K562 (cell line): Measurements from ENCODE around the gene CUL9. TPM values are rescaled to one million over a fixed set of nuclear protein-coding genes. Genes with fewer than 3 reads are reported as not detected.

Experiments used
- ATAC-seq: fragments of 200-7000 bp; cut with Tn5 transposase; 3 replicates; pipeline ENCODE4 v1.9.1; 2020; ENCODE audit warnings: moderate library complexity
- BruUV-seq: library from RNA; stranded (reverse); fragments of 400-500 nt; replicated peaks from 2 replicates; lab custom pipeline; 2021; lab: Mats Ljungman, UMichigan
- CTCF ChIA-PET: fragments of 300-600 bp; formaldehyde crosslinking; extraction: SDS; loops from one replicate; lab custom pipeline; 2021; ENCODE audit warnings: low intra/inter-chr PET ratio; lab: Yijun Ruan, JAX
- POLR2A ChIA-PET: fragments of 300-600, 350-650 bp; sonication (Branson Sonifier 250); formaldehyde crosslinking; extraction: SDS; loops from one replicate; lab custom pipeline; 2021; ENCODE audit warnings: antibody characterized with exemption, inconsistent platforms; lab: Yijun Ruan, JAX
- DNase-seq, 4 experiments: peaks; one replicate each; pipeline versions ENCODE4 v3.0.0 to v3.0.0-alpha.2; 2011 to 2018; ENCODE audit warnings: low spot score in 3 of 4, mixed read lengths in 3 of 4; ENCODE audit errors: extremely low read depth in 1 of 4
- FAIRE-seq: peaks from 2 replicates; lab custom pipeline; 2011; peaks lifted over from hg19 to GRCh38; lab: Jason Lieb, UNC
- H2AFZ ChIP-seq: 2 replicates; pipeline ENCODE4 v1.6.0; 2011; ENCODE audit warnings: low read depth, low read length, control low read depth, inconsistent platforms
- H3K27ac ChIP-seq: fragments of 200-600 bp; 3 replicates; pipeline ENCODE4 v1.8.0; 2011; ENCODE audit warnings: low read depth, mild to moderate bottlenecking, control low read depth, inconsistent platforms, low read length, moderate library complexity, mixed read lengths; ENCODE audit errors: extremely low read depth
- H3K27me3 ChIP-seq, 2 experiments: fragments of 300-600 bp in 1 of 2; 2 replicates in 1 of 2; 3 replicates in 1 of 2; pipeline versions ENCODE4 v1.6.0 to v1.8.0; 2011; ENCODE audit warnings: inconsistent platforms in 2 of 2, low read length in 2 of 2, mild to moderate bottlenecking in 1 of 2, mixed read lengths in 1 of 2, moderate library complexity in 1 of 2; ENCODE audit not compliant: control insufficient read depth in 2 of 2, insufficient read depth in 2 of 2
- H3K36me3 ChIP-seq: fragments of 300-600 bp; 3 replicates; pipeline ENCODE4 v1.8.0; 2011; ENCODE audit warnings: mild to moderate bottlenecking, low read length, inconsistent platforms; ENCODE audit not compliant: control insufficient read depth, insufficient read depth
- H3K4me1 ChIP-seq, 2 experiments: fragments of 200-600 bp in 1 of 2; replicated peaks in 1 of 2; 2 replicates in 1 of 2; 3 replicates in 1 of 2; pipeline versions ENCODE4 v1.5.1 to v1.8.0; 2011; ENCODE audit warnings: inconsistent platforms in 2 of 2, low read length in 2 of 2, mild to moderate bottlenecking in 1 of 2, mixed read lengths in 1 of 2, moderate library complexity in 1 of 2; ENCODE audit not compliant: control insufficient read depth in 2 of 2, insufficient read depth in 2 of 2
- H3K4me2 ChIP-seq: 2 replicates; pipeline ENCODE4 v1.6.1; 2011; ENCODE audit warnings: low read length, control low read depth, inconsistent platforms, mixed read lengths; ENCODE audit not compliant: insufficient read depth
- H3K4me3 ChIP-seq: fragments of 200-600 bp; sonication (generic), shearing (Covaris generic); 2 replicates; pipeline ENCODE4 v1.5.1; 2016; ENCODE audit warnings: control low read depth, inconsistent platforms
- H3K79me2 ChIP-seq: fragments of 200-600 bp; 3 replicates; pipeline ENCODE4 v1.8.0; 2011; ENCODE audit warnings: low read length, inconsistent platforms; ENCODE audit not compliant: control insufficient read depth, insufficient read depth
- H3K9ac ChIP-seq, 2 experiments: 2 replicates each; pipeline versions ENCODE4 v1.6.0 to v1.6.1; 2011; ENCODE audit warnings: low read depth in 2 of 2, low read length in 2 of 2, control low read depth in 1 of 2, inconsistent platforms in 1 of 2, mild to moderate bottlenecking in 1 of 2, mixed read lengths in 1 of 2; ENCODE audit not compliant: insufficient read depth in 1 of 2
- H3K9me1 ChIP-seq: one replicate; pipeline ENCODE4 v1.6.0; 2011; ENCODE audit warnings: inconsistent platforms, mild to moderate bottlenecking, low read length, moderate library complexity; ENCODE audit not compliant: control insufficient read depth, insufficient read depth
- H3K9me3 ChIP-seq: replicated peaks from 2 replicates; pipeline ENCODE4 v1.5.1; 2011; ENCODE audit warnings: low read depth, low read length, inconsistent platforms; ENCODE audit not compliant: control insufficient read depth, insufficient read depth
- H4K20me1 ChIP-seq: replicated peaks from 2 replicates; pipeline ENCODE4 v1.6.1; 2011; ENCODE audit warnings: low read length, inconsistent platforms, mixed read lengths; ENCODE audit not compliant: control insufficient read depth, insufficient read depth
- EGR1 ChIP-seq: fragments of 450-650 bp; conservative IDR thresholded peaks from 2 replicates; pipeline ENCODE4 v1.6.1; 2017; ENCODE audit warnings: mild to moderate bottlenecking
- POLR3A ChIP-seq: IDR thresholded peaks from 2 replicates; pipeline ENCODE4 v1.6.1; 2011; ENCODE audit warnings: borderline replicate concordance, mild to moderate bottlenecking, moderate library complexity; ENCODE audit not compliant: insufficient read length, insufficient read depth; ENCODE audit errors: extremely low read depth
- RHOXF2B ChIP-seq: fragments of 250-450 bp; sonication (Bioruptor Pico); conservative IDR thresholded peaks from 2 replicates; pipeline ENCODE4 v1.5.1; 2021
- ZEB2 ChIP-seq: fragments of 450-650 bp; IDR thresholded peaks from 2 replicates; pipeline ENCODE4 v1.6.1; 2016
- whole genome bisulfite sequencing: fragments of 100-300 bp; shearing (Covaris generic); methylation state at CpG from one replicate; pipeline ENCODE4 v1.1.6; 2016; ENCODE audit warnings: low coverage, mixed read lengths; ENCODE audit not compliant: insufficient coverage; ENCODE audit errors: missing lambda C conversion rate; 5-methylcytosine and 5-hydroxymethylcytosine counted together
- in situ Hi-C: fragments of 300-500 bp; cut with MboI; formaldehyde crosslinking; loops from 4 replicates; pipeline ENCODE4 v1.15.0; 2018; ENCODE audit warnings: inconsistent platforms, mixed read lengths
- intact Hi-C: fragments of 100-400 bp; cut with micrococcal nuclease; formaldehyde crosslinking; loops from 2 replicates; pipeline ENCODE4 v1.14.2; 2022
- polyA plus RNA-seq, 8 experiments: library from polyadenylated mRNA; depleted of rRNA in 4 of 8; stranded (reverse) in 5 of 8; unstranded in 3 of 8; fragments of >200 nt; fragmentation: Nextera tagmentation in 2 of 8; fragmentation: Illumina TruSeq in 1 of 8; extraction: Ambion mirVana in 2 of 8; extraction: Trizol in 1 of 8; gene quantifications; 2 replicates each; pipeline versions ENCODE4 v1.2.1 to v1.2.3, GENCODE V29; 2011 to 2014; ENCODE audit warnings: inconsistent platforms in 1 of 8, missing spikeins in 1 of 8
- total RNA-seq, 7 experiments: library from RNA; depleted of rRNA in 6 of 7; stranded (reverse); fragments of >200 nt in 6 of 7; fragmentation: Illumina TruSeq in 2 of 7; extraction: Trizol in 2 of 7; gene quantifications; 2 replicates each; pipeline versions ENCODE4 v1.2.1 to v1.2.3, GENCODE V29; 2011 to 2021; ENCODE audit warnings: low replicate concordance in 1 of 7

Gene CUL9
- total and polyA plus RNA-seq, 9 of the 15 experiments (the other 6 are each of a cell fraction or from before 2014, with no cell fraction given) = 0.50 to 20.7 (median 6.6) TPM

GRCh38 chr6:43258807-43259686 is 77.1 kb downstream of the CUL9 start:
- no peak overlapping the region for H3K27ac ChIP-seq
- BruUV-seq = no TSS peak
- TF ChIP-seq ZEB2 = no peak
- no peak for TF ChIP-seq RHOXF2B (CRISPR knock-in tag)
- TF ChIP-seq EGR1 = 0 out of 2 replicates have a peak, but pooled peaks have one; percentile 7
- TF ChIP-seq POLR3A = no peak
- FAIRE-seq (no peak), ATAC-seq (no peak), DNase-seq (no peak)
- intact Hi-C loops = no loop called here
- peaks cover 7% of the 10 kb centered on the region; the same call in 1 of the 2 replicates for H4K20me1 ChIP-seq
- no peak overlapping the region for H3K4me3 ChIP-seq
- H3K4me1 ChIP-seq = peaks cover 0 to 22% of the 10 kb centered on the region in 2 experiments; a peak in 2 of 5 replicates
- H3K9me1 ChIP-seq = no peaks in the 10 kb centered on the region
- POLR2A ChIA-PET = interaction anchor here (0.6 to 1.0 kb wide), 2 partner anchors 161 to 251 kb away, joined by 3 read pairs; partner anchors contain the start of gene LRRC73
- H3K36me3 ChIP-seq = no peaks in the 10 kb centered on the region
- H2AFZ ChIP-seq = no peak overlapping the region
- H3K4me2 ChIP-seq = no peak overlapping the region
- 0 out of 4 replicates have a peak overlapping the region, but pooled peaks of 1 of the 2 experiments have one; percentile 2 for H3K9ac ChIP-seq
- CTCF ChIA-PET = no interaction called here
- peaks cover 35 to 54% of the 10 kb centered on the region in 2 experiments for H3K27me3 ChIP-seq
- 23% methylated on average over 30 of the region's 30 CpGs for WGBS
- no peaks in the 10 kb centered on the region for H3K79me2 ChIP-seq
- in situ Hi-C loops = no loop called here
- H3K9me3 ChIP-seq = no peaks in the 10 kb centered on the region
